ENCODE data around the gene TBL1X.

- TF ChIP-seq CTCF (conservative IDR thresholded peaks at IDR 0.05; ENCODE audit: low read depth, low read length) (no peak), EZH2 (IDR thresholded peaks at IDR 0.05; ENCODE audit: low read length, unreplicated experiment) (no peak)
Measured at GRCh38 chrX:9493936-9494335, 29.1 kb downstream of the TBL1X start.
